T-helper 1 cell treated with Interleukin-12 subunit alpha and Interleukin-12 subunit beta and Interleukin-4 antibody, amounts not matched to agents 30 ng/mL and 1 ng/mL, for 36 hours (primary cell): ENCODE results near the gene LRCH4. TPM values are rescaled to one million over a fixed set of nuclear protein-coding genes. Genes with fewer than 3 reads are reported as not detected.
"Not testable (repeated sequence)": the region's sequence is repeated elsewhere in the genome, so short reads cannot be mapped to it uniquely, and the experiment has no call there.

Experiments
- intact Hi-C: fragments of 100-400 bp; cut with micrococcal nuclease; formaldehyde crosslinking; loops from one replicate; pipeline ENCODE4 v1.15.1; 2024
- total RNA-seq: library from RNA; stranded (reverse); gene quantifications from 2 replicates; pipeline ENCODE4 v1.2.3, GENCODE V29; 2022

LRCH4 gene
- total RNA-seq, 1 donor from 2014 or later, result 180 TPM

DNA sequence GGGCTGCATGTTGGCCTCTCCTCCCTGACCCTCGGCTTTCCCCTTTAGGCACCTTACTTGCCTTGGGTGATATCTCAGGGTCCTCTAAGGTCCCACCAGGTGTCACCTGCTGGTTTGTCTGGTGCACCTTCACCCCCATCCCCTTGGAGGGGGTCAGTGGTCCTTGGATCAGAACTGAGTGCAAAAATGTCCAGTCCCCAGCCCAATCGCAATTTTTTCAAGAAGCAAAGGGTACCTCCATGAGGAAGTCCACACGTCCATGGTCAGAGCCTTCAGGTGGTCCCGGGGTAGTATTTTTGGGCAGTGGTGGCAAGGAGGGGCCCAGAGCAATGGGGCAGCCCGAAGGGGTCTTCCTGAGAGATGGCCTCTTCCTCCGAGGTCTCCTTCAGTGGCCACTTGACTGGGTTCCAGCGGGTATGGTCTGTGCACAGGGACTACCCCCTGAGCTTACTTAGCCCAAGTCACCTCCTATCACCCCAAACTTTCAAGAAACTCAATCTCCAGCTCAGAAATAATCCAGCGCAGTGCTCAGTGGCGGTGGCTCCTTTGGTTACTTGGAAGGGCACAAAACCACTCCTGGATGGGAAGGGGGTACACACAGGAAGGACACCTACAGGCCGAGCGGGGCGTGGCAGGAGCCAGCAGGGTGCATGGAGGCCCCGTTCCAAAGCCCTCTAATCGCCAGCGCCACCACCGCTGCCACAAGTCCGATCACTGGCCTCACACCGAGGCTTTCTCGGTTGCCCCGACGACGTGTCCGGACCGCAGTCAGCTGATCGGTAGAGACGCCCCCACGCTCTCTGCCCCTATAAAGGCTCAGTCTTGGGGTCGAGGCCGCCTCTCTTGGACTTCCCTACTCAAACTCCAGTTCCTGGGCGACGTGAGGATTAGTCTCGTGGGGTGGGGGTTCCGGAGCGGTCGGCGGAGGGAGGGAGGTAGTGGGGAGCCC lies 16.8 kb downstream of the LRCH4 start:
- intact Hi-C loops, result no loop called here

DNA sequence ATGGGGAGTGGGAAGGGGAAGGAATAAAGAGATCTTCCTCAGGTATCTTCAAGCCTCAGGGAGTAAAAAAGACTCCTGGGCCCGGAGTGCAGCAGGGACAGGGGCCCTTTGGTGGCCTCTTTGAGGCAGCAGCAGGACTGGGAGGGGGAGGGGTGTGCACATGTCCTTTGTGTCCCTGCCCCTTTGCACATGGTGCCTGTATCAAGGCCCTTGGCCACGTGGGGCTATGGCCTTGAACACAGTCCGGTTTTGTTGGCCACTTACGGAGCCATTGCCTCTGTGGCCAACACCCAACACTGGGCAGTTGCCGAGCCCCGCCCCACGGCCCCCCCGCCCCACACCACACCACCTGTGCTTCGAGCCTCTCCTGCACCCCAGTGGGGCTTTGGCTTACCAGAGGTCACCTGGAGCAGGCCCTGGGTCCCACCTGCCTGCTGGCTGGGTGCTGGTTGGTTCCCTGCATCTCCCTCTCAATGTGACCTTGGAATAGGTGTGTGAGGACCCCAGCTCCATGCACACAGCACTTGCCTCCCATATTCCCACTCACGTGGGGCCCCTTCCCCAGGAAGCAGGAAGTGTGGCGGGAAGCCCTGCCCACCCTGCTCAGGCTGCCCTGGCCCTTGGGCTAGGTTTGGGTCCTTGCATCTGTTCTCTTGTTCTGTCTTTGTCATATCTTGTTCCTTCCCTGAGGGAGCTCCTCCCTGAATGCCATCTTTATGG lies 17.6 kb downstream of the LRCH4 start:
- intact Hi-C loops, result no loop called here

DNA sequence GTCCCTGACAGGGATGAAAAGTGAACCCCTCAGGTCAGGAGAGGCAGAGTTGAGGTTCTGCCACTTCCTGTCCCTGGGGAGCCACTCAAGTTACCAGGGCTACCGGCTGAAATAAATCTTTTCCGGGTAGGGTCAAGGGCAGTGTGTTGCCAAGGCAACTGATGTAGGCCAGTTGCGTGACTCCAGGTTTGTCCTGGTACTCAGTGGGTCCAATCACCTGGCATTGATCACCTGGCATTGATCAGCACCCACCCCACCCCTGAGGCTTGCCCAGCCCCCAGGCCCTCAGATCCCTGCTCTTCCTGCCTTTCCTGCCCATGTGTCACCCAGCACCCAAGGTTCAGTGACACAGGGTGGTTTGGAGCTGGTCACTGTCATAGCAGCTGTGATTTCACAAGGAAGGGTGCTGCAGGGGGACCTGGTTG lies 18.2 kb downstream of the LRCH4 start:
- intact Hi-C loops, result no loop called here

DNA sequence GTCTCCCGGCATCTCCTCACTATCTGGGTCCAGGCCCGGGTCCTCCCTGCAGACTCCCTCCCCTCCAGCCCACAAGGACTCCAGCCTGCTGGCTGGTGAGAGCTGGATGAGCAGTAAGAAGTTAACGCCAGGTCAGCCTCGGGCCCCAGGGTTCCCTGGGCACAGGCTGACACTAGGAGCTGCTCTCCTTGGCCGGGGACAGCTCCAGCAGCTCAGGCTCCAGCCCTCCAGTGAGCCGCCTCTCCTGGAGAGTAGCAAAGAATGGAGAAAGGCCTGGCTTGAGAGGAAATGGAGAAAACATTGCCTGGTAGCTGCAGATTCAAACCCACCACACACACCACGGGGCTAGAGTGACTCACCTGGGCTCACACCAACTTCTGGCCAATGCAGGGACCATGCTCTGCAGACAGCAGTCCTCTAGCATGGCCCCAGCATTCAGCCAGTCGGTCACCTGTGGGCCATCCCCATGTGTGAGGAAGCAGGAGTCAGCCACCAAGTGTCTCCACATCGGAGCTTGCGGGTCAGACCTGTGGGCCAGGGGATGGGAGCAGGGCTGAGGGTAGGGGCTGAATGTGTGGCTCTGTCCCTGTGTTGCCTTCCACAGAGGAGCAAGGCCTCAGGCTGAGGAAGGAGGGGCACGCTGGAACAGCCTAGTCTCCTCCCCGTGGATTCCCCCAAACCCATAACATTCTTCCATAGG lies 18.7 kb downstream of the LRCH4 start:
- intact Hi-C loops, result no loop called here

DNA sequence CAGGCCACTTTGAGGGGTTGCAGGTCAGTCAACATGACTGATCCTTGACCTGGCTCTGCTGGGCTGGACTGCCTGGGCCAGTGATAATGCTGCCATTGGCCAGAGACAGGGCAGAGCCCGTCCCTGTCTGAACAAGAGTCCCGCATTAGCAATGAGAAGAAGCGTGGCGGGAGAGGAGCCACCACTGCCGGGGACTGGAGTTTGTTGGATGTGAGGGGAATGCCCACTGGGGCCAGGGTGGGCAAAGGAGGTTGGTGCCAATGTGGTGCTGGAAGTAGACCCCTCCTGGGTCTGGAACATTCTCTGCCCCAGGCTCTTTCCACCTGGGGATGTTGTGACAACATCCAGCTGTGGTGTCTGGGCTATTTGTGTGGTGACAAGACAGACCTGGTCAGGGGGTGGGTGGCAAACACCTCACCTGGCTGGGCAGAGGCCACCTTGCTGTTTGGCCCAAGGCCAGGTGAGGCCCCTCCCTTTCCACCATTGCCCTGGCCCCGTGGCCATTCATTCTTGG lies 19.9 kb downstream of the LRCH4 start:
- intact Hi-C loops, result no loop called here

DNA sequence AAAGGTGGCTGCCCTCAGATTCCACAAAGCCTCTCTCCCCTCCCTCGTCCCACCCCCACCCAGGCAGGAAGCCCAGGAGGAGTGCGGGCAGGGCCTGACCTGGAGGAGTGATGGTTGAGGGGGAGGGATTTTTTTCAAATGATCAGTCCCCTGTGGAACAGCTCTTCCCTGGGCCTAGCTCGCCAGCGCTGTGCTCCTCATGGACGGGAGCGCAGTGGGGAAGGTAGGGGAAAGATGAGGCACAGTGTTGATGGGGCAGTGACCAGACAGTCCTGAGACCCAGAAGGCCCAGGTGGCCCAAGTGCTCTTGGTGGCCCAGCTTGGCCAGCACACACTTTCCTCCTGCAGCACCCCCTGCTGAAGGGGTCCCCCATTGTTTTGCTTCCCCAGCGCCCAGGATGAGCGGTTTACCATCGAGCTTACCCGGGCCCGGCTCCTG lies 20.8 kb downstream of the LRCH4 start:
- intact Hi-C loops, result no loop called here

DNA sequence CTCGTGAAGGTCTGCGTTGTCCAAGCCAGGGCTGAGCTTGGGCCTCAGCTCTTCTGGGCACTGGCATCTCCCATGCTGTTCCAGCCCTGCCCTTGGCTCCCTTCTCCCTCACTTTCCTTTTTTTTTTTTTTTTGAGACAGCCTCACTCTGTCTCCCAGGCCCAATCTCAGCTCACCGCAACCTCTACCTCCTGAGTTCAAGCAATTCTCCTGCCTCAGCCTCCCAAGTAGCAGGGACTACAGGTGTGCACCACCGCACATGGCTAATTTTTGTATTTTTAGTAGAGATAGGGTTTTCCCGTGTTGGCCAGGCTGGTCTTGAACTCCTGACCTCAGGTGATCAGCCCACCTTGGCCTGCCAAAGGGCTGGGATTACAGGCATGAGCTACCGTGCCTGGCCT lies 21.5 kb downstream of the LRCH4 start:
- intact Hi-C loops, result loop anchor here (1.0 kb wide), 3 partner anchors 22 to 161 kb away; partner anchors contain the start of genes FBXO24 and LRCH4

DNA sequence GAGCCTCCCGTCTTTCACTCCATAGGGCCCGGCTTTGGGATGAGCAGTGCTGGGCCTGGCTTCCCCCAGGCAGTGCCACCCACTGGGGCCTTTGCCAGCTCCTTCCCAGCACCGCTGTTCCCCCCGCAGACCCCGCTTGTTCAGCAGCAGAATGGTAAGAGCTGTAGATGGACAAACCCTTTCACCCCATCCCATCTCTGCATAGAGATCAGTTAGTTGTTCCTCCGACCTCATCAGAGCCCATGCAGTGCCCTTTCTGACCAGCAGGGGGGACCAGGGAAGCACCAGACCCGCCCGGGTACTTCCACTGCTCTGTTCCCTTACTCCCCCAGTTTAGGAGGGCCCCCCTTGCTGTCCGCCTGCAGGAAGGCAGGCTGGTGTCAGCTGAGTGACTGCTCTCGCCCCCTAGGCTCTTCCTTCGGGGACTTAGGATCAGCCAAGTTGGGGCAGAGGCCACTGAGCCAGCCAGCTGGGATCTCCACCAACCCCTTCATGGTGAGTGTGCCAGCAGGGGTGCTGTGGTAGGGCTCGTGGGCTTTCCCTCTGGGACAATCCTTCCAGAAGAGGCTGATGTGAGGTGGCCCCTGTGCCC lies 22.0 kb downstream of the LRCH4 start:
- intact Hi-C loops, result loop anchor here (1.0 kb wide), 3 partner anchors 22 to 161 kb away; partner anchors contain the start of genes FBXO24 and LRCH4

DNA sequence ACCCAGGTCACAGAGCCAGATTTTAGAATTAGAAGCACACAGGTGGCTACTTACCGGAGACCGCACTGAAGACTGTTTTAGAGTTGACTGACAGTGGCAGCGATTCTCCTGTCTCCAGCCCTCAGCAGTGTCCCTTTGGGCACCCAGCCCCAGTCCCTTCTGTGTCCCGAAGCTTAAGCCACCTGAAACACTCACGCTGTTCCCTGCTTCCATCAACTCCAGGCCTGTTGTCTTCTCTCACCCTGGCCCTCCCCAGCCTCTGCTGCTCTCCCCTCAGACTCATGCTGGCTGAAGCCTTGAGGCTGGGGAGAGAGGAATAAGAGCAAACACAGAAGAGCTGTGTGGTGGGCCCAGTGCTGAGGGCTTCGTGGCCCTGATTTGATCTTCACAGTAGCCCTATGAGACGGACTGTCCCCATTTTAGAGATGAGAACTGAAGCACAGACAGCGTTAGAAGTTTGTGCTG lies 22.8 kb downstream of the LRCH4 start:
- intact Hi-C loops, result no loop called here

DNA sequence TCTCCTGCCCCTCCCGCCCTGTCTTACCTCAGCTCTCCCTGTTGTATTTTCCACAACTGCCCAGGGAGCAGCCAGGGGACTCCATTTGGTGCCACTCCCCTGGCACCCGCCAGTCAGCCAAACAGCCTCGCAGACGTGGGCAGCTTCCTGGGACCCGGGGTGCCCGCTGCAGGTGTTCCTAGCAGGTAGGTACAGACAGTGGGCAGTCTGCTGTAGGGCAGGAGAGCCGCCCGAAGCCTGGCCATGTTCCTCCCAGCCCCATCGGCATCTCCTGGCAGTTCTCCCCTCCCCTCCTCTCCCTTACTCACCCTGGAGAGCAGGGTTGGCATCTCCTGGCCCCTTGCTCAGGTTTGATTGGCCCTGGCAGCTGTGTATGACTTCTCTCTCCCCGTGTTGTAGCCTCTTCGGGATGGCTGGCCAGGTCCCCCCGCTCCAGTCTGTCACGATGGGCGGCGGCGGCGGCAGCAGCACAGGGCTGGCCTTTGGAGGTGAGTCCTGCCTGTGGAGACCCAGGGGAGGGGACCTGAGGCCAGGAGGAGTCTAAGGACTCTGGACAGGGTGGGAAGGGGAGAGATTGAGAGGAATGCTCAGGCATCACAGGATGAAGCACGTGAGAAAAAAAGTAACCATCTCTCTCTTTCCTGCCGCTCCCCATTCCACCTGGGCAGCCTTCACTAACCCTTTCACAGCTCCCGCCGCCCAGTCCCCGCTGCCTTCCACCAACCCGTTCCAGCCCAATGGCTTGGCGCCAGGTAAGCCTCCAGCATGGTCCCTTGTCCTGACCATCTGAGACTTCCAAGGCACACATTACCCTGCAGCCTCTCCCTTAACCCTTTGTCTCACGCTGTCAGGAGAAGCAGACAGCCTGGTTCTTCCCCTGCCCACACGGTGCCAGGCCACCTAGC lies 23.5 kb downstream of the LRCH4 start:
- intact Hi-C loops, result no loop called here

DNA sequence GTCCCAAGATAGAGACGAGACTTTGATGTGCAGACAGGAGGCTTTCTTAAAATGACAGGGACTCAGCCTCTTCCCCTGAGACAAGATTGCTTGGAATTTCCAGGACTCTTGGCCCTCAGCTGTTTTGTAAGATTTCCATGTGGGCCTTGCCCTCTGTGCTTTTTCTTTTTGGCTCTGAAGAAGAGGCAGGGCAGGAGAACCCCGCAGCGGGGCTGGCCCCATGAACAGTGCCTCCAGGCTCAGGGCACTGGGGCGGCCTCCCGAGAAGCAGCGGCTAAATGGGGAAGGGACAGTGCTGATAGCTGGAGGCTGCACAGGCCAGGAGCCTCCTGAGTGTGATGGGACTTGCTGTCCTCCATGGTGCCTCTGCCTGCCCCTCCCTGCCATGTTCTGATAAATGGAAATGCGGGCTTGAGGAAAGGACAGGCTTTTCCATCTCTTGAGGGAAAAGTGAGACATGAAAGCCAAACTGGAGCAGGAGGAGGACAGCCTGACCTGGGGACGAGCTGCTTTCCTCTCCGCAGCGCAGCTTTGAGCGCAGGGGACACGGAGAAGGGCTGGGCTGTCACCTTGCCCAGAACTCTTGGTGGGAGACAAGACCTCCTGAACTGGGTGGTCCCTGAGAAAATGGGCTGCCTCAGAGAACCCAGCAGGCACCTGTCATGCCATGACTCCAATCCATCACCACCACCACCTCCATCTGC lies 24.3 kb downstream of the LRCH4 start:
- intact Hi-C loops, result no loop called here

DNA sequence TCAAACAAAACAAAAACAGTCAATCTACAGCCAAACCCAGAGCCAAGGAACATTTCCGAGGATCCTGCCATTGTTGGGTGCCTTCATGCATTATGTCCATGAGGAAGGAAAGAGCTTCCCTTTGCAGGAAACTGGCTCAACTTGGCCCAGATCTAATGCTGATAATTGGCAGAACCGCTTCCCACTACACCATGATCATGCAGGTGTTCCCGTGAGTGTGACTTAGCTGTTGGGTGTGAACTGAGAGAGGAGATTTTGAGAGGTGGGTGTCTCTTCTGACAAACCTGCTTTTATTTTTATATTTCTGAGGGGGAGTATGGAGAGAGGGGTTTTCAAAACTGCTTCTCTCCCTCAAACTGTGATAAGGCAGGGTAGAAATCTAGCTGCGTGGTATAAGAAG lies 26.8 kb downstream of the LRCH4 start:
- intact Hi-C loops, result loop anchor here (1.0 kb wide), 5 partner anchors 13 to 90 kb away; partner anchors contain the start of genes AGFG2, NYAP1 and TSC22D4

DNA sequence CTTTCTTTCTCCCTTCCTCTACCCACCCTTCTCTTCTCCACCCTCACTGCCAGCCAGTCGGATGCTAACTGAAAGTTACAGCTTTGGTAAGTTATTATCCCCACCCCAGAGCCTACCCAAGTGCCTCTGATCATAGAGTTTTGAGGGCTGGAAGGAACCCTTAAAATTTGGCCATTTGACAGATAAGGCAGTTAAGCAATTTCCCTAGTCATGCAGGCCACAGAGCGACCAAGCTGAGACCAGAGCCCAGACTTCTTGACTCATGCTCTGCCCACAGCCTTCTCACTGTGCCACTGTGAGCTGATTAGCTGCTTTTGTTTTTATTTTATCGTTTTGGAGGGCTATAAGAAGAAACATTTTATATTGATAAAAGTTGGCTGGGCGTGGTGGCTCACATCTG lies 29.4 kb downstream of the LRCH4 start:
- intact Hi-C loops, result no loop called here

DNA sequence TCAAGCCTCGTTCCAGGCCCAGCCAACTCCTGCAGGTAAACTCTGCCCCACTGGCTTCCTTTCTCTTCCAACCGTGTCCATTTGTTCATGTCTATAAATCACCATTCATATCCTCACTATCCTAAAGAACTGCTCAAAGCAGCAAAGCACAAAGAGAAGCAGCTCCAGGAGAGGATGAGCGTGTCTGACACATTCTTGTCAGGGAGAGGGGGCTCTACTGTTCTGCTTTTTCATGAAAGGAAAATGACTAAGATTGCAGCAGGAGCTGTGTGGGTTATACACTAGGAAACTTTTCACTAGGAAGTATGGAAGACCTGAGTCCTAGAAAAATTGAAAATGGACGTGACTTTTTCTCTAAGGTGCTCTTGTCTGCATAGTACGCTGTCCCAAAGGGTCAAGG lies 30.2 kb downstream of the LRCH4 start:
- intact Hi-C loops, result no loop called here

DNA sequence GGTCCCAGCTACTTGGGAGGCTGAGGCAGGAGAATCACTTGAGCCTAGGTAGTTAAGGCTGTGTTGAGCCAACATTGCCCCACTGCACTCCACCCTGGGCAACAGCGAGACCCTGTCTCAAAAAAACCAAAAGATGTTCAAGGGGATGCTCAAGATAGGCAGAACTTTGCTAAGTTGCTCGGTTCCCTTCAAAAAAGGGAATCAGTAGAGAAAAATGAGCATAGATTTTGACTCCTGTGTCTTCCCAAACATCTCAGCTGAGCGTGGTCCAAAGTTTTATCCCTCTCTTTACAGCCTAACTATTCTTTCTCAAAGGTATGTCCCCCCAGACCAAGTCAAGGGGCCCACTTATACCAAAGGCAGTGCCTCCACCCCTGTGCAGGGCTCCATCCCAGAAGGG lies 32.9 kb downstream of the LRCH4 start:
- intact Hi-C loops, result no loop called here

DNA sequence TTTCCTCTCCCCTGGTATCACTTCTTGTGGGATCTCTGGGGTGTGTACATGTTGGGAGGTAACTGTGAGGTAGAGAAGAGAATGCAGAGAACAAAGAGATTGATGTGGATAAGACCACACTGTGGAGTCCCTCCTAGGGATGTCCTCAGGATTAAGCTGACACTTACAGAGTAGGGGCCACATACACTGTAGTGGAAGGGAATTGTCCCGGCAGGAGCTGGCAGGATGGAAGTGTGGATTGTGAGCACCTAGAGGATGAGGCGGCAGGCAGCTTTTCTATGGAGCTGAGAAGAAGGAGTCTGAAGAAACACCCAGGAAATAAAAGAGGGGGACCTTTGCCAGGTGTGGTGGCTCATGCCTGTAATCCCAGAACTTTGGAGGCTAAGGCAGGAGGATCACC lies 33.4 kb downstream of the LRCH4 start:
- intact Hi-C loops, result no loop called here

DNA sequence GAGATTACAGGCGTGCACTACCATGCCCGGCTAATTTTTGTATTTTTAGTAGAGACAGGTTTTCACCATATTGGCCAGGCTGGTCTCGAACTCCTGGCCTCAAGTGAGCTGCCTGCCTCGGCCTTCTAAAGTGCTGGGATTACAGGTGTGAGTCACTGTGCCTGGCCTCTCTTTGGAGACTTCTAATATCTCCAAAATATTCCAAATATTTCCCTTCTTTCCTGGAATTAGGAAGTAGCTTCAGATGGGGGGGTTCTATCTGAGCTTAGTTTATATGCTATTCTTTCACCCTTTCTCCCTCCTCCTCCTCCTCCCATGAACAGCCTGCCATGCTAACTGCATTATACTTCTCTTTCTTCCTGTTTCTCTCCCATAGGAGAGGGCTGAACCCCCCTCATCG lies 37.5 kb downstream of the LRCH4 start:
- intact Hi-C loops, result not testable (repeated sequence)

DNA sequence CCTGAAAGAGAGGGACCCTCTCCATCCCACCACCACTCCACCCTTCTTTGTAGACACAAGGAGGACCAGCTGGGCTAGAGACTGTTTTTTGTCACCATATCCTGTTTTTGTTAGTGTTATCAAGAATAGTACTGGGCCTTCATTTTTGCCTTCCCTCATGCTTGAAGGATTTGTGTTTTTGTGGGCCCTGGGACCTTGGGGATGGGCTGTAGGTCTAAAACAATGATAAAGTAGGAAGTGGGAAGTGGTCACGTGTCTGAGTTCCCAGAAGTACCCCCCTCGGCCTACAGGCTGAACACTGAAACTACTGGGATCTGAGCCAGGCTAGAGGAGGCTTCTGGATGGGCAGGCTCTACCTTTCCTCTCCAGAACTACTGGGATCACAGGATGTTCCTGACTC lies 38.1 kb downstream of the LRCH4 start:
- intact Hi-C loops, result no loop called here
